ENCODE results near the gene RASD1.

Gene RASD1

GRCh38 chr17:17519886-17520285 lies 23.7 kb upstream of the RASD1 start:
- TF ChIP-seq ZNF274 (IDR thresholded peaks at IDR 0.05; ENCODE audit: low read depth, low read length) = no peak

GRCh38 chr17:17518951-17519350 lies 22.8 kb upstream of the RASD1 start:
- no peak overlapping the region for H3K4me3 ChIP-seq (ENCODE audit: low read length)
- no peak for TF ChIP-seq ZNF274 (IDR thresholded peaks at IDR 0.05; ENCODE audit: low read depth, low read length)

More at GRCh38 chr17:17519886-17520285, 23.7 kb upstream of the RASD1 start:
- H3K4me3 ChIP-seq (ENCODE audit: low read length) = no peak overlapping the region

- TF ChIP-seq ZNF274 (IDR thresholded peaks at IDR 0.05; ENCODE audit: low read depth, low read length) = no peak
- H3K4me3 ChIP-seq (ENCODE audit: low read length) = no peak overlapping the region
Measured at GRCh38 chr17:17518014-17518413, 21.8 kb upstream of the RASD1 start.

GRCh38 chr17:17516941-17517720 lies 20.9 kb upstream of the RASD1 start:
- no peak for TF ChIP-seq ZNF274 (IDR thresholded peaks at IDR 0.05; ENCODE audit: low read depth, low read length)

GRCh38 chr17:17515934-17516930 lies 20.0 kb upstream of the RASD1 start:
- TF ChIP-seq ZNF274 (IDR thresholded peaks at IDR 0.05; ENCODE audit: low read depth, low read length) = no peak
- H3K4me3 ChIP-seq (ENCODE audit: low read length) = no peak overlapping the region

More at GRCh38 chr17:17516941-17517720, 20.9 kb upstream of the RASD1 start:
- no peak overlapping the region for H3K4me3 ChIP-seq (ENCODE audit: low read length)

GRCh38 chr17:17514993-17515933 lies 19.1 kb upstream of the RASD1 start:
- H3K4me3 ChIP-seq (ENCODE audit: low read length) = no peak overlapping the region
- no peak for TF ChIP-seq ZNF274 (IDR thresholded peaks at IDR 0.05; ENCODE audit: low read depth, low read length)

GRCh38 chr17:17514361-17514992 lies 18.3 kb upstream of the RASD1 start:
- H3K4me3 ChIP-seq (ENCODE audit: low read length) = no peak overlapping the region
- no peak for TF ChIP-seq ZNF274 (IDR thresholded peaks at IDR 0.05; ENCODE audit: low read depth, low read length)

GRCh38 chr17:17513626-17514025 lies 17.4 kb upstream of the RASD1 start:
- H3K4me3 ChIP-seq (ENCODE audit: low read length) = no peak overlapping the region
- no peak for TF ChIP-seq ZNF274 (IDR thresholded peaks at IDR 0.05; ENCODE audit: low read depth, low read length)

- no peak for TF ChIP-seq ZNF274 (IDR thresholded peaks at IDR 0.05; ENCODE audit: low read depth, low read length)
- no peak overlapping the region for H3K4me3 ChIP-seq (ENCODE audit: low read length)
Measured at GRCh38 chr17:17512866-17513265, 16.7 kb upstream of the RASD1 start.

GRCh38 chr17:17511881-17512858 lies 16.0 kb upstream of the RASD1 start:
- no peak overlapping the region for H3K4me3 ChIP-seq (ENCODE audit: low read length)

GRCh38 chr17:17511293-17511741 lies 15.1 kb upstream of the RASD1 start:
- TF ChIP-seq ZNF274 (IDR thresholded peaks at IDR 0.05; ENCODE audit: low read depth, low read length) = no peak
- no peak overlapping the region for H3K4me3 ChIP-seq (ENCODE audit: low read length)

More at GRCh38 chr17:17511881-17512858, 16.0 kb upstream of the RASD1 start:
- no peak for TF ChIP-seq ZNF274 (IDR thresholded peaks at IDR 0.05; ENCODE audit: low read depth, low read length)
